OCI-LY1 (cell line): Measurements from ENCODE around the gene GDA.

Source experiments
- H2AFZ ChIP-seq: fragments of 200-600 bp; sonication (generic), shearing (Covaris generic); 2 replicates; pipeline ENCODE4 v1.6.0; 2014; ENCODE audit warnings: antibody characterized with exemption, mild to moderate bottlenecking, low read length
- H3F3A ChIP-seq: fragments of 200-600 bp; sonication (generic), shearing (Covaris generic); 2 replicates; pipeline ENCODE4 v1.6.0; 2014; ENCODE audit warnings: mild to moderate bottlenecking, antibody characterized with exemption, low read length, moderate library complexity; ENCODE audit not compliant: insufficient read depth
- H3K27ac ChIP-seq: fragments of 200-600 bp; sonication (generic); 2 replicates; pipeline ENCODE4 v1.5.1; 2014; ENCODE audit warnings: low read length, mixed run types, mild to moderate bottlenecking, low read depth; ENCODE audit not compliant: poor library complexity, severe bottlenecking
- H3K27me3 ChIP-seq: fragments of 200-600 bp; sonication (generic); 2 replicates; pipeline ENCODE4 v1.6.0; 2014; ENCODE audit warnings: antibody characterized with exemption, mild to moderate bottlenecking, low read length, moderate library complexity; ENCODE audit not compliant: insufficient read depth
- H3K36me3 ChIP-seq: fragments of 200-600 bp; sonication (generic); 2 replicates; pipeline ENCODE4 v1.6.1; 2014; ENCODE audit warnings: mild to moderate bottlenecking, antibody characterized with exemption, low read length, moderate library complexity, mixed read lengths; ENCODE audit not compliant: insufficient read depth
- H3K4me1 ChIP-seq: fragments of 200-600 bp; sonication (generic); 2 replicates; pipeline ENCODE4 v1.5.1; 2014; ENCODE audit warnings: mild to moderate bottlenecking, low read length, moderate library complexity; ENCODE audit not compliant: insufficient read depth, severe bottlenecking
- H3K4me2 ChIP-seq: fragments of 200-600 bp; sonication (generic), shearing (Covaris generic); 2 replicates; pipeline ENCODE4 v1.6.1; 2014; ENCODE audit warnings: low read length
- H3K4me3 ChIP-seq: fragments of 200-600 bp; sonication (generic); 2 replicates; pipeline ENCODE4 v1.5.1; 2014; ENCODE audit warnings: low read length, low read depth, mild to moderate bottlenecking, mixed read lengths; ENCODE audit not compliant: poor library complexity, severe bottlenecking
- H3K79me2 ChIP-seq: fragments of 200-600 bp; shearing (Covaris generic); 2 replicates; pipeline ENCODE4 v1.6.1; 2016; ENCODE audit warnings: mixed run types, low read length, mixed read lengths; ENCODE audit not compliant: insufficient read depth
- H3K9ac ChIP-seq: fragments of 200-600 bp; sonication (generic), shearing (Covaris generic); 2 replicates; pipeline ENCODE4 v1.6.1; 2014; ENCODE audit warnings: mild to moderate bottlenecking, low read length, mixed read lengths
- H3K9me2 ChIP-seq: fragments of 200-600 bp; sonication (generic), shearing (Covaris generic); 2 replicates; pipeline ENCODE4 v1.6.1; 2014; ENCODE audit warnings: low read depth, mild to moderate bottlenecking, low read length, mixed read lengths
- H3K9me3 ChIP-seq: fragments of 200-600 bp; shearing (Covaris generic); 2 replicates; pipeline ENCODE4 v1.6.1; 2014; ENCODE audit warnings: low read length, mixed read lengths
- H4K20me1 ChIP-seq: fragments of 200-600 bp; sonication (generic), shearing (Covaris generic); 2 replicates; pipeline ENCODE4 v1.6.0; 2016; ENCODE audit warnings: mild to moderate bottlenecking, low read length; ENCODE audit not compliant: insufficient read depth
- CTCF ChIP-seq: fragments of 200-600 bp; sonication (generic), shearing (Covaris generic); IDR thresholded peaks from 2 replicates; pipeline ENCODE4 v1.5.1; 2017; ENCODE audit warnings: mild to moderate bottlenecking, antibody characterized with exemption, low read length, moderate library complexity, mixed read lengths
- EZH2 ChIP-seq: fragments of 200-600 bp; sonication (generic), shearing (Covaris generic); IDR thresholded peaks from 2 replicates; pipeline ENCODE4 v1.8.0; 2017; ENCODE audit warnings: borderline replicate concordance, mixed run types, mild to moderate bottlenecking, antibody characterized with exemption, low read length, moderate library complexity, mixed read lengths

The GDA gene

GRCh38 chr9:72204062-72204461 is 54.8 kb downstream of the GDA start:
- Histone ChIP-seq H3K4me1 (no peaks in the 10 kb centered on the region), H3K27ac (no peak overlapping the region), H2AFZ (no peak overlapping the region), H3F3A (no peaks in the 10 kb centered on the region), H3K9ac (no peak overlapping the region), H3K9me2 (no peaks in the 10 kb centered on the region), H4K20me1 (no peaks in the 10 kb centered on the region), H3K79me2 (no peaks in the 10 kb centered on the region), H3K9me3 (no peaks in the 10 kb centered on the region), H3K36me3 (no peaks in the 10 kb centered on the region), H3K27me3 (no peaks in the 10 kb centered on the region), H3K4me2 (no peak overlapping the region), H3K4me3 (no peak overlapping the region)
- TF ChIP-seq EZH2, result no peak
- TF ChIP-seq CTCF, result no peak

- no peaks in the 10 kb centered on the region for H3K27me3 ChIP-seq
- H4K20me1 ChIP-seq, result no peaks in the 10 kb centered on the region
- H3K9ac ChIP-seq, result no peak overlapping the region
- H3K9me3 ChIP-seq, result no peaks in the 10 kb centered on the region
- H3K36me3 ChIP-seq, result no peaks in the 10 kb centered on the region
- no peak overlapping the region for H3K27ac ChIP-seq
- no peaks in the 10 kb centered on the region for H3K79me2 ChIP-seq
- H3K4me2 ChIP-seq, result no peak overlapping the region
- H3K4me1 ChIP-seq, result no peaks in the 10 kb centered on the region
- no peak for TF ChIP-seq CTCF
- no peak for TF ChIP-seq EZH2
- no peak overlapping the region for H2AFZ ChIP-seq
- no peak overlapping the region for H3K4me3 ChIP-seq
- H3K9me2 ChIP-seq, result no peaks in the 10 kb centered on the region
- no peaks in the 10 kb centered on the region for H3F3A ChIP-seq
Measured at GRCh38 chr9:72205513-72205912, 56.3 kb downstream of the GDA start.

GRCh38 chr9:72207278-72207677 is 58.0 kb downstream of the GDA start:
- Histone ChIP-seq H3K79me2 (no peaks in the 10 kb centered on the region), H3K27me3 (no peaks in the 10 kb centered on the region), H3F3A (no peaks in the 10 kb centered on the region), H3K27ac (no peak overlapping the region), H3K9me2 (no peaks in the 10 kb centered on the region), H3K9me3 (no peaks in the 10 kb centered on the region), H3K36me3 (no peaks in the 10 kb centered on the region), H4K20me1 (no peaks in the 10 kb centered on the region), H2AFZ (no peak overlapping the region), H3K9ac (no peak overlapping the region), H3K4me1 (no peaks in the 10 kb centered on the region), H3K4me3 (no peak overlapping the region), H3K4me2 (no peak overlapping the region)
- TF ChIP-seq EZH2 (no peak), CTCF (no peak)
